ENCODE results near the gene SLC12A5.
A peak's percentile ranks its signal among the peaks of the same experiment; 100 is the strongest.

The SLC12A5 gene

GRCh38 chr20:46028110-46028509, 905 bp upstream of the SLC12A5 start:
- no peak for DNase-seq (ENCODE audit: low spot score)

- no peak for DNase-seq (ENCODE audit: low spot score)
These were observed 1.4 kb downstream of the SLC12A5 start for GRCh38 chr20:46030284-46031013.

DNA sequence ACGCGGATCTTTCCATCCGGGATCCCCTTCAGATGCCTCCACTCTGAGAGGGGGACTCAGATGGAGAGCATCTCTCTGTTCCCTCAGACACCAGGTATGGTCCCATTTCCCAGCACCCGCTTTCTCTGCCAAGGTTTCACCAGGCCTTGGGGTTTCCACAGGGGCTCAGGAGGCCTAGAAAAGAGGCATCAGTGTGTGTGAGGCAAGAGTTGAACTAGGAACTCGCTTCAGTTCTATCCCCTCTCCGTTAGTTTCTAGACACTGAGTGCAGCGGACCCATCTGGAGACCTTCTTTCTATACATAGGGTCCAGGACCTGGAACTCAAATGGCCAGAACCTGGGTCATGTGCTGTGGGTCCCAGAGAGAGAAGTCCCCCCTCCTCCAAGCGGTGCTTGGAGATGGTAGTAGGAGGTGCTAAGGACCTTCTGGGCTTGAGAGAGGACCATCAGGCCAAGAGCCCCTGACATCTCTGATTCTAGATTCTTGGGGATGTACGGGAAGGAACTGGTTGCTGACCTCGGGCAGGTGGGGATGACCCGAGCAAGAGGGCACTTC, 2.1 kb downstream of the SLC12A5 start:
- no peak for DNase-seq (ENCODE audit: low spot score)

GRCh38 chr20:46031701-46032254, 2.8 kb downstream of the SLC12A5 start:
- DNase-seq (ENCODE audit: low spot score): no peak

GRCh38 chr20:46034039-46034438, 5.0 kb downstream of the SLC12A5 start:
- DNase-seq (ENCODE audit: low spot score): no peak

DNA sequence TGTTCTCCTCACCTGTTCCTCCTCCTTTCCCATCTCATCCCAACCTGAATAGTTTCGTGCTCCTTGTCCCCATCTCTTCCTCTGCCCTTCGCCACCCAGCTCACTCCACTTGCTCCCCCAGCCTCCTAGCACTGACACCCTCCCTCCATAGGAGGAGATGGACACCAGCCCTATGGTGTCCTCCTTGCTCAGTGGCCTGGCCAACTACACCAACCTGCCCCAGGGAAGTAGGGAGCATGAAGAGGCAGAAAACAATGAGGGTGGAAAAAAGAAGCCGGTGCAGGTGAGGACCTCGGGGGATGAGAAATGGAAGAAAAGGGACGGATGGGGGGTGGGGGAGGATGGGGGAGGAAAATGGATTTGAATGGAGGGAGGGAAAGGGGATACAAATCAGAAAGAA, 6.2 kb downstream of the SLC12A5 start:
- DNase-seq (ENCODE audit: low spot score): no peak

- no peak for DNase-seq (ENCODE audit: low spot score)
These were observed 6.7 kb downstream of the SLC12A5 start for GRCh38 chr20:46035713-46036112.

DNA sequence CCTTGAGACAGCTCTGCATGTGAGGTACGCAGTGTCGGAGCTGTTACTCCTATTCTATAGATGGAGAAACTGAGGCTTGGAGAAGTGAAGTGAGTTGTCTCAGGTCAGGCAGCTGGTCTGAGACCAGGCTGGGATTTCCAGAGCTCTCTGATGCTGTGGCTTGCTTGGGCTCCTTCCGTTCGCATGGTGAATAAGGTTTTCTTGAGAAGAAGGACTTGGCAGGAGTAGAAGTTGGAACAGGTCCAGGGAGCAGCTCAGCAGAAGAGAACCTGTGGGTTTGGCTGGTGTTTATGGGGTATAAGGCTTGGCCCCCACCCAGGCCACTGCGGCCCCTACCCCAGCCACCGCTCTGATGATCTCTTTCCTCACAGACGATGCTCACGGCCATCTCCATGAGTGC, 7.4 kb downstream of the SLC12A5 start:
- no peak for DNase-seq (ENCODE audit: low spot score)

DNA sequence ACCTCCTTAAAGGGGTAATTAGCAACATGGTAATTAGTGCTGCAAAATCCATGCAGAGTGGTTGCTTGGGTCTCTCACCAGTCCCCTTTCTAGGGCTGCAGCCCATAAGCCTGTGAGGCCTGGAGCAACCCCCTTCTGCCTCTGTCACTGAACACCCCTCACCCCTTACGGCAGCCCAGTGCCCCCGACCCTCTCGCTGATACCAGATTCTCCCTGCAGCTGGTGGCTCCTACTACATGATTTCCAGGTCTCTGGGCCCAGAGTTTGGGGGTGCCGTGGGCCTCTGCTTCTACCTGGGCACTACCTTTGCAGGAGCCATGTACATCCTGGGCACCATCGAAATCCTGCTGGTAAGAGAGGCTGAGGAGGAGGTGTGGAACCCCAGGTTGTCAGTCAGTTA, 8.0 kb downstream of the SLC12A5 start:
- no peak for DNase-seq (ENCODE audit: low spot score)

DNA sequence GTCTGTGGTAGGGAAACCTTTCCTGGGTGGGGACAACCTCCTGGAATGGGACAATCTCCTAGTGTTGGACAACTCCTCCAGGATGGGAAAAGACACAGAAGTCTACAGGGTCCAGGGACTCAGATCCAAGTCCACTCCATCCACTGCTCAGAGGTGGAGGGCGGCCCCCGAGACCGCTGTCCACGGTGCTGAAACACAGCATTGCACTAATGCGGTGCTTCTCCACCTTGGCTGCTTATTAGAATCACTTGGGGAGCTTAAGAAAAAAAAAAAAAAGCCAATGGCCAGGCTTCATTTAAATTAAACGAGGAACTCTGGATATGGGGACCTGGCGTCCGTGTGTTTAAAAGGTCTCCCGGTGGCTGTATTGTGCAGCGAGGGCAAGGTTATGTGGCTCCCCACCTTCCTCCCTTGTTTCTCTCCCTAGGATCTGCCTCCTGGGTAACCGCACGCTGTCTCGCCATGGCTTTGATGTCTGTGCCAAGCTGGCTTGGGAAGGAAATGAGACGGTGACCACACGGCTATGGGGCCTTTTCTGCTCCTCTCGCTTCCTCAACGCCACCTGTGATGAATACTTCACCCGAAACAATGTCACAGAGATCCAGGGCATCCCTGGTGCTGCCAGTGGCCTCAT, 12.0 kb downstream of the SLC12A5 start:
- peak; percentile 24 for DNase-seq (ENCODE audit: low spot score)

DNA sequence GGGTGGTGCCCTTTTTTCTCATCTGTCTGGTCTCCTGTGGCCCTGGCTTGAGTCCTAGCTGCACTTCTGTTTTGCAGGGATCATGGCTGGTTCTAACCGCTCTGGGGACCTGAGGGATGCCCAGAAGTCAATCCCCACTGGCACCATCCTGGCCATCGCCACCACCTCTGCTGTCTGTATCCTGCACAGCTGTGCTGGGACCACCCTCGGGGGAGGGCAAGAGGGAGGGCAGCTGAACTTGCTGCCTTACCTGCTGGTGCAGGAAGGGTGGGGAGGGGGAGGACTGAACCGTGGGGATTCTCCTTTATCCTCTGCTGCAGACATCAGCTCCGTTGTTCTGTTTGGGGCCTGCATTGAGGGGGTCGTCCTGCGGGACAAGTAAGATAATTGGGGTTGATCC, 14.5 kb downstream of the SLC12A5 start:
- no peak for DNase-seq (ENCODE audit: low spot score)

DNA sequence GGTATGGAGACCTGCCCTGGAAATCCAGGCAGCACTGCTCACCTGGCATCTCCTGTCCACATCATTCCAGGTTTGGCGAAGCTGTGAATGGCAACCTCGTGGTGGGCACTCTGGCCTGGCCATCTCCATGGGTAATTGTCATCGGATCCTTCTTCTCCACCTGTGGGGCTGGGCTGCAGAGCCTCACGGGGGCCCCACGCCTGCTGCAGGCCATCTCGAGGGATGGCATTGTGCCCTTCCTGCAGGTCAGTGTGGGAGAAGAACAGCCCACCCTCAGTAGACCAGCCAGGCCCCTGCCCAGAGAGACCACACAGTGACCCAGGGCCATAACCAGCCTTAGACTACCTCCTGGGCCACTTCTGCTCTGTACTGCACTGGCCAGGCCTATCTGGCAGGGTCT, 15.9 kb downstream of the SLC12A5 start:
- no peak for DNase-seq (ENCODE audit: low spot score)

DNA sequence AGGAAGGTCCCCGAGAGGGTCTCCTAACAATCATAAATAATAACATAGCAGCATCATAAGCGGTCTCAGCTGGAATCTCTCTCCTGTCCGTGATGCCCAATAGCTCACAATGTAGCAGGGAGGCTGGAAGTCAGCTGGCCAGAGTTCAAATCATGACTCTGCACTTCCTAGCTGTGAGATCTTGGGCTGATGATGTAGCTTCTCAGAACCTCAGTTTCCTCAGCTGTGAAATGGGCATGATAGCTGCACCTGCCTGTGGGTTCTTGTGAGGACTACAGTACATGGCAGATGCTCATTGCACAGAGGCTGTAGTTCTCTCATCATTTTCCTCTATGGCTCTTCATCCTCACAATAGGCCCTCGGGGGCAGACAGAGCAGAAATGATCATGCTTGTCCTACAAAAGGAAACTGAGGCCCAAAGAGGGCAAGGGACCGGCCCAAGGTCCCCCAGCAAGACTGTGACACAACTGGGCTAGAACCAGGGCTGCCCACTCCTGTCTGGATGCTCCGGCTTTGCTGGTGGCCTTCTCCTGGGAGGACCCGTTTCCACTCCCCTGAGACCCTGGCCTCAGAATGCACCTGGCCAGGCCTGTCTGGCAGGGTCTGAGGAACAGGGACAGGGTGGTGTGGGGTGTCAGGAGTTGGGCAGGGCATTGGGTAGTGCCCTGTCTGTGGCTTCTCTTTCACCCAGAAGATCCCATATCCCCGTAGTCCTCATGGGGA, 17.7 kb downstream of the SLC12A5 start:
- no peak for DNase-seq (ENCODE audit: low spot score)

GRCh38 chr20:46047821-46048220, 18.8 kb downstream of the SLC12A5 start:
- DNase-seq (ENCODE audit: low spot score): no peak

- DNase-seq (ENCODE audit: low spot score): no peak
These were observed 20.2 kb downstream of the SLC12A5 start for GRCh38 chr20:46049190-46049589.

- DNase-seq (ENCODE audit: low spot score): no peak
These were observed 20.8 kb downstream of the SLC12A5 start for GRCh38 chr20:46049815-46050214.

- no peak for DNase-seq (ENCODE audit: low spot score)
These were observed 21.4 kb downstream of the SLC12A5 start for GRCh38 chr20:46050444-46050843.

DNA sequence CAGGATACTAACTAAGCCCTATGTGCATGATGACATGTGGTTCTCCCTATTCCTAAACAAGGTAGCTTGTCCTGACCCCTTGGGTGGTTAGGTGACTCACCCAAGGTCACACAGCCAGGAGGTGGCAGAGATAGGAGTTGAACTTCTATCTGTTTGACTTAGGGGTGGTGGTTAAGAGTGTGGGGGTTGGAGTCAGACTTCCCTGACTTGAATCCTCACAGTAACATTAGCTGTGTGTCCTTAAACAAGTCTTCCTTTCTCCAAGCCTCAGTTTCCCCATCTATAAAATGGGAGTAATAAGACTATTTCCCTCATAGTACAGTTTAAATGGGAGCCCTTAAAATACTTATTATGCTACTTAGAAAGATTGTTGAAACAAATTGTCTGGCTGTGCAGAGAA, 21.9 kb downstream of the SLC12A5 start:
- DNase-seq (ENCODE audit: low spot score): no peak

DNA sequence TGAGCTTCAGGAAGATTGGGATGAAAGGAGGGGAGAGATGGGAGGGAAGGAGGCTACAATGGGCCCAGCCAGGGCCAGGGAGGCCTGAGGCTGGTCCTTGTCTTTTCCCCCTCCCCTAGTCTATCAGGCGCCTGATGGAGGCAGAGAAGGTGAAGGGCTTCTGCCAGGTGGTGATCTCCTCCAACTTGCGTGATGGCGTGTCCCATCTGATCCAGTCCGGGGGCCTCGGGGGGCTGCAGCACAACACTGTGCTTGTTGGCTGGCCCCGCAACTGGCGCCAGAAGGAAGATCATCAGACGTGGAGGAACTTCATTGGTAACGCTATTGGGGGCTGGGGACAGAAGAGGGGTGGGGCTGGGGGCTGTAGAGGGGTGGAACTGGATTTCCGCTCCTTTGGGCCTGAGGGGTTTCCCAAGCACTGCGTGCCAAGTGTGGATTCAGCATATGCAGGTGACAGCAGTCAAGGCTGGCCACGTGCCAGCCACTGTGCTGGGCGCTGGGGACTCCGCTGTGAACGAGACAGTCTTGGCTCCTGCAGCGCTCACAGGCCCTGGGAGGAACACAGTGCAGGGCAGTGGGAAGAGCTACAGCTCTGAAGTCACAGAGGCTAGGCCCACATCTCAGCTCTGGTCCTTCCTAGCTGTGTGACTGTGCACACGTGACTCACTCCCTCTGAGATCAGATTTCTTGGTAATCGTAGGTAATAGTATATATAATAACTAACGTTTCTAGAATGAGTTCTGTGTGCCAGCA, 22.7 kb downstream of the SLC12A5 start:
- DNase-seq (ENCODE audit: low spot score): no peak

GRCh38 chr20:46053416-46053815, 24.4 kb downstream of the SLC12A5 start:
- DNase-seq (ENCODE audit: low spot score): no peak

GRCh38 chr20:46054606-46055005, 25.6 kb downstream of the SLC12A5 start:
- DNase-seq (ENCODE audit: low spot score): no peak

GRCh38 chr20:46055269-46055668, 26.3 kb downstream of the SLC12A5 start:
- DNase-seq (ENCODE audit: low spot score): no peak
